ENCODE results near the gene CYP2D6. TPM values are rescaled to one million over a fixed set of nuclear protein-coding genes. Genes with fewer than 3 reads are reported as not detected.
"Not testable (repeated sequence)": the region's sequence is repeated elsewhere in the genome, so short reads cannot be mapped to it uniquely, and the experiment has no call there.

CYP2D6 gene
- 6.7 TPM in 2 replicates for total RNA-seq (2021)
- Bru-seq, nascent RNA, result percentile 36 among the genes with signal in this experiment
- percentile 48 among the genes with signal in this experiment for BruChase-seq, experiment 1, labeled RNA remaining after a 2-hour chase
- percentile 59 among the genes with signal in this experiment for BruChase-seq, experiment 2, labeled RNA remaining after a 6-hour chase
- long read RNA-seq, result 0 reads

DNA sequence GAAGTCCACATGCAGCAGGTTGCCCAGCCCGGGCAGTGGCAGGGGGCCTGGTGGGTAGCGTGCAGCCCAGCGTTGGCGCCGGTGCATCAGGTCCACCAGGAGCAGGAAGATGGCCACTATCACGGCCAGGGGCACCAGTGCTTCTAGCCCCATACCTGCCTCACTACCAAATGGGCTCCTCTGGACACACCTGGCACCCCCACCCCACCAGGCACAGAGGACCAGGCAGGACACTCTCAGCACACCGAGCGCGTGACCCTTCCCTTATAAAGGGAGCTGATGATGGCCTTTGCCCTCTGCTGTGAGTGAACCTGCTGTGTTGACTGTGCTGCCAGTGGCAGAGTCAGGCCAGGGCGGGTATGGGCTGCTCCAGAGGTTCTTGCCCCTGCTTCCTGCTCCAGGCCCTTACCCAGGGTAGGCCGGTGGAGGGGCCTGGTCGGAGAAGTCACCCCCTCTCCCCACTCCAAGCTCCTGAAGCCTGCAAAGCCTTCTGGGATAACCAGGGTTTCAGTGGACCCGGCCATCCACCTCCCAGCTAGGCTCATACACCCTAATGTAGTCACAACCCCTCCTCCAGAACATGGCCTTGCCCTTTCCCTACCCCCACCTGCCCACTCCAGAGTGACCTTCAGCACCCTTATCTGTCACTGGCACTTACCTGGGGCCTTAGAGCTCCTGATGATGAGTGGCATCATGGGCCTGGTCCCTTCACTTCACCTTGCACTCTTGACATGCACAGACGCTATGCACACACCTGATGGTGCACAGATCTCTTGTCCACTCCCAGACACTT, at the start of gene CYP2D6:
CYP2D6 (minus strand) TSS at position 172 of the 793 bp plus-strand sequence; CDS start at position 153, 19 bp downstream.
- POLR2A ChIA-PET (ENCODE audit: unreplicated experiment); H3K4me3 ChIP-seq; H2AFZ ChIP-seq; H3K36me3 ChIP-seq (ENCODE audit: low read depth); H3K4me1 ChIP-seq (replicated peaks; ENCODE audit: insufficient read depth); H4K20me1 ChIP-seq (ENCODE audit: insufficient read depth); CTCF ChIA-PET; H3K27ac ChIP-seq; intact Hi-C loops (cut with micrococcal nuclease; ENCODE audit: unreplicated experiment); H3K4me2 ChIP-seq; H3K27me3 ChIP-seq (ENCODE audit: insufficient read depth, low read depth); BruUV-seq (replicated peaks); DNase-seq; H3F3A ChIP-seq (ENCODE audit: insufficient read depth, low read depth); H3K79me2 ChIP-seq (ENCODE audit: low read depth); H3K9me3 ChIP-seq (ENCODE audit: insufficient read depth, low read depth); H3K9me2 ChIP-seq (ENCODE audit: insufficient read depth): not testable (repeated sequence)

DNA sequence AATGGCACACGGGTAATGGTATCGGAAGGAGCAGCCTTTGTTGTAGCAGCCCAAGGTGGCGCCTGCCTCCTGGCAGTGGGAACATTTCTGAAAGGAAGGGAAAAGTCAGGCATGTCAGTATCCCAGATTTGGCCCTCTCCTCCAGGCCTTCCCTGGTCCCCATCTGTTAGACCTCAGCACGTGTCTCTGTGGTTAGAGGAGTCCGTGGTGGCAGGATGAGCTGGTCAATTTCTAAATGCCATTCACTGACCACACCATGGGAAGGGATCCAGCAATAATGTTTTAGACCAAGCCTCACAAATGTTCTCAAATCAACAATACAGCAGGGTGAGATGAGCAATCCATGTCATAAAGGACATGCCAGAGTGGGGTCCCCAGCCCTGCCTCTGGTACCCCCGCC, 49.0 kb upstream of the CYP2D6 start:
- BruUV-seq (replicated peaks), result no TSS peak
- intact Hi-C loops (cut with micrococcal nuclease; ENCODE audit: unreplicated experiment), result no loop called here
- Histone ChIP-seq H3K27me3 (ENCODE audit: insufficient read depth, low read depth) (no peaks in the 10 kb centered on the region), H3K4me1 (replicated peaks; ENCODE audit: insufficient read depth) (no peaks in the 10 kb centered on the region), H3K9me3 (ENCODE audit: insufficient read depth, low read depth) (no peaks in the 10 kb centered on the region), H3F3A (ENCODE audit: insufficient read depth, low read depth) (peaks cover 15% of the 10 kb centered on the region; the same call in 1 of the 2 replicates), H3K9me2 (ENCODE audit: insufficient read depth) (no peaks in the 10 kb centered on the region), H3K79me2 (ENCODE audit: low read depth) (peaks cover 30% of the 10 kb centered on the region; the same call in 1 of the 2 replicates), H3K4me3 (no peak overlapping the region), H3K27ac (no peak overlapping the region), H3K4me2 (no peak overlapping the region), H3K36me3 (ENCODE audit: low read depth) (no peaks in the 10 kb centered on the region), H4K20me1 (ENCODE audit: insufficient read depth) (peaks cover 45% of the 10 kb centered on the region), H2AFZ (no peak overlapping the region)
- ChIA-PET POLR2A (ENCODE audit: unreplicated experiment) (no interaction called here), CTCF (no interaction called here)
- DNase-seq, result no peak
- TF ChIP-seq, protein P1, sequence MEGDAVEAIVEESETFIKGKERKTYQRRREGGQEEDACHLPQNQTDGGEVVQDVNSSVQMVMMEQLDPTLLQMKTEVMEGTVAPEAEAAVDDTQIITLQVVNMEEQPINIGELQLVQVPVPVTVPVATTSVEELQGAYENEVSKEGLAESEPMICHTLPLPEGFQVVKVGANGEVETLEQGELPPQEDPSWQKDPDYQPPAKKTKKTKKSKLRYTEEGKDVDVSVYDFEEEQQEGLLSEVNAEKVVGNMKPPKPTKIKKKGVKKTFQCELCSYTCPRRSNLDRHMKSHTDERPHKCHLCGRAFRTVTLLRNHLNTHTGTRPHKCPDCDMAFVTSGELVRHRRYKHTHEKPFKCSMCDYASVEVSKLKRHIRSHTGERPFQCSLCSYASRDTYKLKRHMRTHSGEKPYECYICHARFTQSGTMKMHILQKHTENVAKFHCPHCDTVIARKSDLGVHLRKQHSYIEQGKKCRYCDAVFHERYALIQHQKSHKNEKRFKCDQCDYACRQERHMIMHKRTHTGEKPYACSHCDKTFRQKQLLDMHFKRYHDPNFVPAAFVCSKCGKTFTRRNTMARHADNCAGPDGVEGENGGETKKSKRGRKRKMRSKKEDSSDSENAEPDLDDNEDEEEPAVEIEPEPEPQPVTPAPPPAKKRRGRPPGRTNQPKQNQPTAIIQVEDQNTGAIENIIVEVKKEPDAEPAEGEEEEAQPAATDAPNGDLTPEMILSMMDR (conservative IDR thresholded peaks at IDR 0.05), result no peak
- no peak for TF ChIP-seq EZH2 (IDR thresholded peaks at IDR 0.05; ENCODE audit: low read depth)

DNA sequence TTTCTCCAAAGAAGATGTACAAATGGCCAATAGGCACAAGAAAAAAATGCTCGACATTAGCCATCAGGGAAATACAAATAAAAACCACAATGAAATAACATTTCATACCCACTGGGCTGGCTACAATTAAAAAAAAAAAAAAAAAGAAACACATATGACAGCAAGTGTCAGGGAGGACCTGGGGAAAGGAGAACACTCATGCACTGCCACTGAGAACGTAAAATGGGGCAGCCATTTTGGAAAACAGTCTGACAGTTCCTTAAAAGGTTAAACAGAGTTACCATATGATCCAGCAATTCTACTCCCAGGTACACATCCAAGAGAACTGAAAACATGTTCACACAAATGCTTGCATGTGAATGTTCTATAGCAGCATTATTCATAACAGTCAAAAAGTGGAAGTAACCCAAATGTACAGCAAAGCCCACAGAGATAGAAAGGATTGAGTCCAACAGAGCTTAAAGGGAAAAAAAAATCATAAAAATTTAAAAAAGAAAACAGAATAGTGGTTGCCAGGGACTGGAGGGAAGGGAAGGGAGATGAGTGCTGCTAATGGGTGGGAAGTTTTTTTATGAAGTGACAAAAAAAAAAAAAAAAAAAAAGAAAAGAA, 48.4 kb upstream of the CYP2D6 start:
- Histone ChIP-seq H4K20me1 (ENCODE audit: insufficient read depth) (peaks cover 50% of the 10 kb centered on the region), H3K27me3 (ENCODE audit: insufficient read depth, low read depth) (no peaks in the 10 kb centered on the region), H3K4me1 (replicated peaks; ENCODE audit: insufficient read depth) (no peaks in the 10 kb centered on the region), H3K27ac (no peak overlapping the region), H3K36me3 (ENCODE audit: low read depth) (no peaks in the 10 kb centered on the region), H3K4me2 (no peak overlapping the region), H3F3A (ENCODE audit: insufficient read depth, low read depth) (peaks cover 15% of the 10 kb centered on the region; the same call in 1 of the 2 replicates), H3K79me2 (ENCODE audit: low read depth) (peaks cover 30% of the 10 kb centered on the region; the same call in 1 of the 2 replicates), H3K9me3 (ENCODE audit: insufficient read depth, low read depth) (no peaks in the 10 kb centered on the region), H3K9me2 (ENCODE audit: insufficient read depth) (no peaks in the 10 kb centered on the region), H2AFZ (no peak overlapping the region), H3K4me3 (no peak overlapping the region)
- no peak for TF ChIP-seq EZH2 (IDR thresholded peaks at IDR 0.05; ENCODE audit: low read depth)
- TF ChIP-seq, protein P1 (conservative IDR thresholded peaks at IDR 0.05), result no peak
- CTCF ChIA-PET, result no interaction called here
- DNase-seq, result no peak
- no TSS peak for BruUV-seq (replicated peaks)
- POLR2A ChIA-PET (ENCODE audit: unreplicated experiment), result no interaction called here
- intact Hi-C loops (cut with micrococcal nuclease; ENCODE audit: unreplicated experiment), result no loop called here
